GM18870 (cell line): ENCODE measurements around the gene CISD1.

Experiments
- ATAC-seq: cut with Tn5 transposase; IDR thresholded peaks from one replicate; pipeline ENCODE4 v1.9.1; 2021; ENCODE audit warnings: moderate library complexity; ENCODE audit not compliant: unreplicated experiment

CISD1 gene

GRCh38 chr10:58265249-58265648 lies 3.7 kb upstream of the CISD1 start:
- no peak for ATAC-seq

- ATAC-seq, result peak; percentile 27
Measured at GRCh38 chr10:58266003-58266825, 2.7 kb upstream of the CISD1 start.

- no peak for ATAC-seq
Measured at GRCh38 chr10:58266826-58267712, 1.9 kb upstream of the CISD1 start.

- peak; percentile 30 for ATAC-seq
Measured at GRCh38 chr10:58267713-58268453, 1.1 kb upstream of the CISD1 start, which contains the start of gene IPMK. IPMK (minus strand) TSS chr10:58267894; CDS start chr10:58267611, 283 bp downstream.

GRCh38 chr10:58268454-58268945 lies 462 bp upstream of the CISD1 start:
- peak; percentile 1 for ATAC-seq

GRCh38 chr10:58269782-58270290 lies 874 bp downstream of the CISD1 start:
- ATAC-seq, result no peak

- no peak for ATAC-seq
Measured at GRCh38 chr10:58275261-58275660, 6.3 kb downstream of the CISD1 start.

- no peak for ATAC-seq
Measured at GRCh38 chr10:58275908-58276307, 6.9 kb downstream of the CISD1 start.

GRCh38 chr10:58278274-58278961 lies 9.5 kb downstream of the CISD1 start:
- no peak for ATAC-seq

- ATAC-seq, result no peak
Measured at GRCh38 chr10:58278962-58279307, 10.0 kb downstream of the CISD1 start.

GRCh38 chr10:58280477-58280876 lies 11.5 kb downstream of the CISD1 start:
- no peak for ATAC-seq

GRCh38 chr10:58281092-58281752 lies 12.3 kb downstream of the CISD1 start:
- ATAC-seq, result no peak

- peak; percentile 98 for ATAC-seq
Measured at GRCh38 chr10:58282615-58283014, 13.7 kb downstream of the CISD1 start.

- peak; percentile 90 for ATAC-seq
Measured at GRCh38 chr10:58291538-58292174, 22.7 kb downstream of the CISD1 start.

- no peak for ATAC-seq
Measured at GRCh38 chr10:58293989-58294388, 25.0 kb downstream of the CISD1 start.

GRCh38 chr10:58299580-58299979 lies 30.6 kb downstream of the CISD1 start:
- peak; percentile 90 for ATAC-seq

- ATAC-seq, result no peak
Measured at GRCh38 chr10:58300676-58301075, 31.7 kb downstream of the CISD1 start.

GRCh38 chr10:58302254-58302653 lies 33.3 kb downstream of the CISD1 start:
- ATAC-seq, result no peak

GRCh38 chr10:58304099-58304633 lies 35.2 kb downstream of the CISD1 start:
- no peak for ATAC-seq
